ENCODE results near the gene ADRM1. TPM values are rescaled to one million over a fixed set of nuclear protein-coding genes. Genes with fewer than 3 reads are reported as not detected.

Gene ADRM1
- total RNA-seq, 1 experiment from 2014 or later: 160 TPM

DNA sequence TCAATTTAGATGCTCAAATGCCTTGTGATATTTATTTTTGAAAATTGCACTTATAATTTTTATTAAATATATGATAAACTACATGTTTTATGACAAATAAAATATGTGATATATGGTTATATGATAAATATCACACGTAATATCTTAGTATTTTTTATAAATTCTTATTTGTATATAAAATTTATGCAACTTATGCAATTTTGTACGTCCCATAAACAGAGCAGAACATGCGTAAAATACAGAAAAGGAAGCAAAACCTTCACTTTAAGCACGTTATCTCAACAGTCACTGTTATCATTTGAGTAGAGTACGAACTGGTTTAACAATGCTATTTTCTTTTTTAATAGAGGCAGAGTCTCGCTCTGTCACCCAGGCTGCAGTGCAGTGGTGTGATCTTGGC, 15.7 kb upstream of the ADRM1 start:
- Histone ChIP-seq H3K9me3 (replicated peaks) (no peaks in the 10 kb centered on the region), H3K36me3 (peaks cover 15% of the 10 kb centered on the region), H3K4me3 (no peak overlapping the region), H3K4me1 (peaks cover 13% of the 10 kb centered on the region), H3K27ac (no peak overlapping the region), H3K27me3 (no peaks in the 10 kb centered on the region)
- no peak for DNase-seq

- no peak overlapping the region for H3K4me3 ChIP-seq
- peaks cover 11% of the 10 kb centered on the region for H3K36me3 ChIP-seq
- DNase-seq: no peak
- no peak overlapping the region for H3K27ac ChIP-seq
- H3K9me3 ChIP-seq (replicated peaks): no peaks in the 10 kb centered on the region
- peaks cover 5% of the 10 kb centered on the region for H3K4me1 ChIP-seq
- H3K27me3 ChIP-seq: no peaks in the 10 kb centered on the region
Measured at GRCh38 chr20:62287759-62288534, 14.8 kb upstream of the ADRM1 start.

GRCh38 chr20:62288535-62289105, 14.2 kb upstream of the ADRM1 start:
- Histone ChIP-seq H3K4me1 (no peaks in the 10 kb centered on the region), H3K27ac (no peak overlapping the region), H3K9me3 (replicated peaks) (no peaks in the 10 kb centered on the region), H3K36me3 (peaks cover 11% of the 10 kb centered on the region), H3K27me3 (no peaks in the 10 kb centered on the region), H3K4me3 (no peak overlapping the region)
- DNase-seq: no peak

DNA sequence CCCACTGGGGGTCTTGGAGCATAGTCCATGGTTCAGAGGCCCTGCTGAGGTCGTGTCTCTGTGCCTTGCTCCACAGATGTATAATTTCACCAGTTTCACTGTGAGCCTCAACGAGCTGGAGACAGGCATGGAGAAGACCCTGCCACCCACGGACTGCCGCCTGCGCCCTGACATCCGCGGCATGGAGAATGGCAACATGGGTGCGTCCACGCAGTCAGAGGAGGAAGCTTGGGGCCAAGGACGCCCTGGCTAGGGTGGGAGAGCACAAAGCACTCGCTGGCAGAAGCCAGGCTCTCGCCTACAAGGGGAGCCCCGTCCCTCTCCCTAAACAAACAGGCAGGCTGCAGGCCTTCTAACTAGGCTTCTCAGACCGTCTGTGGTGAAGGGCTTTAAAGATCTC, 13.7 kb upstream of the ADRM1 start:
- Histone ChIP-seq H3K4me3 (no peak overlapping the region), H3K4me1 (no peaks in the 10 kb centered on the region), H3K27ac (no peak overlapping the region), H3K36me3 (peaks cover 11% of the 10 kb centered on the region), H3K27me3 (no peaks in the 10 kb centered on the region), H3K9me3 (replicated peaks) (no peaks in the 10 kb centered on the region)
- no peak for DNase-seq

DNA sequence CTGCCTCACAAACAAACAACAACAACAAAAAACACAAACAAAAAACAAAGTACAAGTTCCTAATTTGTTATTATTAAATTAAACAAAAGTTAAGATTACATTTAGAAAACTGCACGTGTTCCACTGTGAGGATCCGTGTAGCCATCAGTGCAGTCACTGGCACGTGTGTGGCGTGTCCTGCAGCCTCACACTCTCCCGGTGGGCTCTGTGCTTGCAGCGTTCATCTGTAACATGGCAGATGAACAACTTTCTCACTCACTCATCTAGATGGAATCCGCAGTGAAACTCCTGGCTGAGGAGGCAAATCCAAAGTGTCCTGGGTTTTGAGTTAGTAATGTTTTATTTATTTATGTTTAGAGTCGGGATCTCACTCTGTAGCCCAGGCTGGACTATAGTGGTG, 12.9 kb upstream of the ADRM1 start:
- no peak for DNase-seq
- Histone ChIP-seq H3K4me3 (no peak overlapping the region), H3K36me3 (peaks cover 11% of the 10 kb centered on the region), H3K4me1 (no peaks in the 10 kb centered on the region), H3K27ac (no peak overlapping the region), H3K9me3 (replicated peaks) (no peaks in the 10 kb centered on the region), H3K27me3 (no peaks in the 10 kb centered on the region)

GRCh38 chr20:62291251-62292066, 11.3 kb upstream of the ADRM1 start:
- H3K4me3 ChIP-seq: no peak overlapping the region
- peaks cover 16% of the 10 kb centered on the region for H3K36me3 ChIP-seq
- H3K4me1 ChIP-seq: no peaks in the 10 kb centered on the region
- DNase-seq: no peak
- H3K27ac ChIP-seq: no peak overlapping the region
- no peaks in the 10 kb centered on the region for H3K9me3 ChIP-seq (replicated peaks)
- H3K27me3 ChIP-seq: no peaks in the 10 kb centered on the region

GRCh38 chr20:62292108-62292507, 10.7 kb upstream of the ADRM1 start:
- Histone ChIP-seq H3K4me1 (no peaks in the 10 kb centered on the region), H3K4me3 (no peak overlapping the region), H3K9me3 (replicated peaks) (no peaks in the 10 kb centered on the region), H3K36me3 (peaks cover 16% of the 10 kb centered on the region), H3K27me3 (no peaks in the 10 kb centered on the region), H3K27ac (no peak overlapping the region)
- no peak for DNase-seq

DNA sequence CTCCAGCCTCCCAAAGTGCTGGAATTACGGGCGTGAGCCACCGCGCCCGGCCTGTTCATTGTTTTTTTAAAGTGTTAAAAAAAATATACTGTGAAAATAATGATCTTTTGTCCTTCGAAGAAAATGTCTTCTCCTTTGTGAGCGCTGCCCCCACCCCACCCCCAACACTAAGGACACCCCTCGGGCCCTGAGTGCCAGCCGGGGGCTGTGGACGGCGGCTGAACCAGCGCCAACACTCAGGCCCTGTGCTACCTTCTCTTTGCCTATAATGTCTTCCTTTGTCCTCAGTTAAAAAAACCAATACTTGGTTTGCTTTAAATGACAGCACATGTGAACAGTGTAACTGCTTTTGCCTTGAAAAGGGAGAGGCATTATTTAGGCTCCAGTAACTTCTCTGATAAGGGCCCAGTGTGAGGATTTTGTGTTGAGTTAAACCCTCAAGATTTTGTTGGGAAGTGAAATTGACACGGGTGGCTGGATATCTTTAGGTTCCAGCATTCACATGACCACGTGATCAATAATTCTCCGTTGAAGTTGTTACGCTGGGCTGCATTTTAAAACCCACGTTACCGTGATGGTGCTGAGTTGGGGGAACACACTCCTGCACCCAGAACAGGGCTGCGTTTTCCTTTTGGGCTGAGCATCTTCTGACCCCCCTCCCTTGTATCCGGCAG, 9.5 kb upstream of the ADRM1 start:
- DNase-seq: no peak
- no peak overlapping the region for H3K4me3 ChIP-seq
- no peak overlapping the region for H3K27ac ChIP-seq
- H3K36me3 ChIP-seq: peaks cover 16% of the 10 kb centered on the region
- no peaks in the 10 kb centered on the region for H3K9me3 ChIP-seq (replicated peaks)
- H3K27me3 ChIP-seq: no peaks in the 10 kb centered on the region
- H3K4me1 ChIP-seq: no peaks in the 10 kb centered on the region

GRCh38 chr20:62293946-62294345, 8.9 kb upstream of the ADRM1 start:
- no peak for DNase-seq
- H3K4me3 ChIP-seq: no peak overlapping the region
- peaks cover 16% of the 10 kb centered on the region for H3K36me3 ChIP-seq
- no peaks in the 10 kb centered on the region for H3K27me3 ChIP-seq
- no peaks in the 10 kb centered on the region for H3K9me3 ChIP-seq (replicated peaks)
- no peak overlapping the region for H3K27ac ChIP-seq
- no peaks in the 10 kb centered on the region for H3K4me1 ChIP-seq

GRCh38 chr20:62294516-62294915, 8.3 kb upstream of the ADRM1 start:
- H3K27me3 ChIP-seq: no peaks in the 10 kb centered on the region
- H3K36me3 ChIP-seq: peaks cover 16% of the 10 kb centered on the region
- no peak for DNase-seq
- no peak overlapping the region for H3K4me3 ChIP-seq
- H3K4me1 ChIP-seq: no peaks in the 10 kb centered on the region
- H3K27ac ChIP-seq: no peak overlapping the region
- no peaks in the 10 kb centered on the region for H3K9me3 ChIP-seq (replicated peaks)

- H3K9me3 ChIP-seq (replicated peaks): no peaks in the 10 kb centered on the region
- H3K27me3 ChIP-seq: no peaks in the 10 kb centered on the region
- no peak overlapping the region for H3K4me3 ChIP-seq
- H3K4me1 ChIP-seq: no peaks in the 10 kb centered on the region
- peaks cover 12% of the 10 kb centered on the region for H3K36me3 ChIP-seq
- H3K27ac ChIP-seq: no peak overlapping the region
- DNase-seq: no peak
Measured at GRCh38 chr20:62296724-62297448, 5.9 kb upstream of the ADRM1 start.

GRCh38 chr20:62297449-62298227, 5.2 kb upstream of the ADRM1 start:
- Histone ChIP-seq H3K4me3 (no peak overlapping the region), H3K27me3 (no peaks in the 10 kb centered on the region), H3K36me3 (peaks cover 8% of the 10 kb centered on the region), H3K9me3 (replicated peaks) (no peaks in the 10 kb centered on the region), H3K27ac (no peak overlapping the region), H3K4me1 (no peaks in the 10 kb centered on the region)
- no peak for DNase-seq

DNA sequence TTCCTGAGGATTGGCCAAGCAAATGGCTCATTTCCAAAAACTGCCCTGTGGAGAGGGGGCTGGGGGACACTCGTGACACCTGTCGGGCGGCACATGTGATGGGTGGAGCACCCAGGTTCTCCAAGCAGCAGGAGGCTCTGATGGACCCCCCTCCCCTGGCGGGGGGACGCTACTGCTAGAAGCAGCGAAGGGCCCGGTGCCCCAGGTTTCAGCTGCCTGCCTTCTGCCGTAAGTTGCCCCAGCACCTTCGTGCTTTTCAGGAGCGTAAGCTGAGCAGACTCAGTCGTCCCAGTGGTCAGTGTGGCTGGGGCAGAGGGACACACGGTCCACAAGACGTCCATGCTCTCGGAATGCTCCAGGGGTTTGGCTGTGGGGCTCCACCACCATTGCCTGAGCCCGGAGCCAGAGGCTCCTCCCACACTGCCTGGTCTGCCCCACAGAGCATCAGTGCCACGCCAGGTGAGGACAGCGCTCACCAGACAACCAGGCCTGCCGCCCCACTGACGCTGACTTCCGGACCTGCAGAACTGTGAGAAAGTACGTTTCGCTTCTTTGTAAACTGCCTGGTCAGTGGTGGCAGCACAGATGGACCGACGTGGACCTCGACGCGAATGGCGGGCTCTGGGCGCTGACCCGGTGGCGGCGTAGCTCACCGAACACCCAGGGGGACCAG, 4.1 kb upstream of the ADRM1 start:
- peaks cover 11% of the 10 kb centered on the region; the same call in 1 of the 2 replicates for H3K36me3 ChIP-seq
- no peaks in the 10 kb centered on the region for H3K27me3 ChIP-seq
- H3K27ac ChIP-seq: no peak overlapping the region
- H3K4me1 ChIP-seq: no peaks in the 10 kb centered on the region
- no peak for DNase-seq
- H3K9me3 ChIP-seq (replicated peaks): no peaks in the 10 kb centered on the region
- H3K4me3 ChIP-seq: no peak overlapping the region
